ENCODE results near the gene PTPRN2. TPM values are rescaled to one million over a fixed set of nuclear protein-coding genes. Genes with fewer than 3 reads are reported as not detected.

PTPRN2 gene
- total and polyA plus RNA-seq, 8 donors, result 12.2 to 49.2 (median 31.8) TPM

DNA sequence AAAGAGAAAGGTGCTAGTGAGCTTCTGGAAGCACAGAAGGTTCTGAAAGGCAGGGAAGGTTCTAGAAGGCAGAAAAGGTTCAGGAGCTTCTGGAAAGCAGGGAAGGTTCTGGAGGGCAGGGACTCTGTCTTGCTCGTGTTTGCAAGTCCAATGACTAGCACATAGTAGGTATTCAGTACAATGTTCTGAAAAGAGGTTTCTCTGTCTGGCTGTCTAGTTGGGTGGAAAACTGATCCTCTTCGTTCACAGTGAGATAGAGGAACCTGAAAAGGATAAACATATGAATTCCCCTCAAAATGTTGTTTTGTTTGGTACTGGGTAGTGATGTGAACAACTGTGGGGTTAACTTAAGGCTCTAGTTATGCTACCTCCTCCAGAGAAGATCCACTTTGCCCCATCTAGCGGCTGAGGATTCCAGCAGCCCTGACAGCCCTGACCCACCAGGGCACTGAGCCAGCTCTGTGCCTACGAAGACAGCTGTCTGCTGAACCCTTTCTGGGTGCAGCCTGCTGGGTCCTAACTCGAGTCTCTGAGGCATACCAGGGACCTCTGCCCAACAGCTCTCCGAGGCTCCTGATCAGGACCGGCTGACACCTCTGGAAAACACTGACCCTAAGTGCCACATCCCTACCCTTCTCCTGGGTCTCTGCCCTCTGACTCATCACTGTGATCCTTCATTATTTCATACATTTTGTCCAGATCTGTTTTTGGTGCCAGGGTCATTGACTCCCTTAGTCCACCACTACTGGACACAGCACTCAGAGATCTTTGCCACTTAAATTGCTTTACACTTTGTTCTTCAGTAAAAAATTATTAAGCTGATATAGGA lies 15.4 kb downstream of the PTPRN2 start:
- H3K27me3 ChIP-seq, result no peaks in the 10 kb centered on the region
- intact Hi-C loops (cut with DNase I), result no loop called here
- ATAC-seq (peak; percentile 39 to 70 (median 64)), FAIRE-seq (no peak), DNase-seq (peak in 2 of 6 donors; percentile 39 to 48)
- H3K36me3 ChIP-seq, result no peaks in the 10 kb centered on the region
- TF ChIP-seq, protein P1, sequence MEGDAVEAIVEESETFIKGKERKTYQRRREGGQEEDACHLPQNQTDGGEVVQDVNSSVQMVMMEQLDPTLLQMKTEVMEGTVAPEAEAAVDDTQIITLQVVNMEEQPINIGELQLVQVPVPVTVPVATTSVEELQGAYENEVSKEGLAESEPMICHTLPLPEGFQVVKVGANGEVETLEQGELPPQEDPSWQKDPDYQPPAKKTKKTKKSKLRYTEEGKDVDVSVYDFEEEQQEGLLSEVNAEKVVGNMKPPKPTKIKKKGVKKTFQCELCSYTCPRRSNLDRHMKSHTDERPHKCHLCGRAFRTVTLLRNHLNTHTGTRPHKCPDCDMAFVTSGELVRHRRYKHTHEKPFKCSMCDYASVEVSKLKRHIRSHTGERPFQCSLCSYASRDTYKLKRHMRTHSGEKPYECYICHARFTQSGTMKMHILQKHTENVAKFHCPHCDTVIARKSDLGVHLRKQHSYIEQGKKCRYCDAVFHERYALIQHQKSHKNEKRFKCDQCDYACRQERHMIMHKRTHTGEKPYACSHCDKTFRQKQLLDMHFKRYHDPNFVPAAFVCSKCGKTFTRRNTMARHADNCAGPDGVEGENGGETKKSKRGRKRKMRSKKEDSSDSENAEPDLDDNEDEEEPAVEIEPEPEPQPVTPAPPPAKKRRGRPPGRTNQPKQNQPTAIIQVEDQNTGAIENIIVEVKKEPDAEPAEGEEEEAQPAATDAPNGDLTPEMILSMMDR (IDR thresholded peaks at IDR 0.05), result no peak
- no peaks in the 10 kb centered on the region for H3K9me3 ChIP-seq
- no peak overlapping the region for H3K4me3 ChIP-seq
- H3K27ac ChIP-seq, result no peak overlapping the region
- WGBS, 2 donors, result 20 to 28% methylated on average over 7 of the region's 7 CpGs
- H3K4me1 ChIP-seq, result peaks cover 0 to 11% (median 6%) of the 10 kb centered on the region in 3 donors

GRCh38 chr7:158570449-158571170 lies 17.0 kb downstream of the PTPRN2 start:
- no peak for ATAC-seq
- WGBS, 2 donors, result 88 to 91% methylated on average over 44 of the region's 44 CpGs
- DNase-seq, result no peak
- Histone ChIP-seq H3K9me3 (no peaks in the 10 kb centered on the region), H3K4me1 (peaks cover 0 to 21% (median 18%) of the 10 kb centered on the region in 3 donors), H3K27me3 (no peaks in the 10 kb centered on the region), H3K4me3 (no peak overlapping the region), H3K36me3 (no peaks in the 10 kb centered on the region), H3K27ac (no peak overlapping the region)
- FAIRE-seq, result no peak
- TF ChIP-seq, protein P1 (IDR thresholded peaks at IDR 0.05), result no peak
- intact Hi-C loops (cut with DNase I), result no loop called here

DNA sequence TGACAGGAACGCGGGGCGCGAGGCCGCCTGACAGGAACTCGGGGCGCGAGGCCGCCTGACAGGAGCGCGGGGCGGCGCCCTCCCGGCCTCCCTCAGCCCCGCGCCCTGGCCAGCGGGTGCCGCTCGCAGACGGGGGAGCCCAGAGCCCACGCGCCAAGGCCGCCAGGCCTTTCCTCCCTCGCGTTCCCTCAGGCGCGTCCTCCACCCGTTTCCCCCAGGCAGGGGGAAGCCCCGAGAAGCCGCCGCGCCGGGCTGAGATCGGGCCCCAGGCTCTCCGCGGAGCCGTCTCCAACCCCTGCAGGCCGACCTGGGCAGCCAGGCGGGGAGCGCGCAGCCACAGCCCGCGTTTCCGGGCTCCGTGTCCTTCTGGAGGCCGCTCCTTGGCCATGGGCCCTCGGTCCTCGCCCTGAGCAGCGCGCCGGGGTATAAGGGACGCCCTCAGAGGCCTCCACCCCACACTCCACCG lies 17.7 kb downstream of the PTPRN2 start:
- WGBS, 2 donors, result 62% methylated on average over 45 to 53 of the region's 53 CpGs
- H3K4me1 ChIP-seq, result peaks cover 0 to 25% (median 21%) of the 10 kb centered on the region in 3 donors
- H3K27me3 ChIP-seq, result no peaks in the 10 kb centered on the region
- DNase-seq (no peak), FAIRE-seq (no peak), ATAC-seq (peak in 1 of 4 donors; percentile 53)
- no peaks in the 10 kb centered on the region for H3K36me3 ChIP-seq
- H3K9me3 ChIP-seq, result no peaks in the 10 kb centered on the region
- intact Hi-C loops (cut with DNase I), result no loop called here
- no peak overlapping the region for H3K27ac ChIP-seq
- H3K4me3 ChIP-seq, result no peak overlapping the region
- TF ChIP-seq, protein P1 (IDR thresholded peaks at IDR 0.05), result no peak

DNA sequence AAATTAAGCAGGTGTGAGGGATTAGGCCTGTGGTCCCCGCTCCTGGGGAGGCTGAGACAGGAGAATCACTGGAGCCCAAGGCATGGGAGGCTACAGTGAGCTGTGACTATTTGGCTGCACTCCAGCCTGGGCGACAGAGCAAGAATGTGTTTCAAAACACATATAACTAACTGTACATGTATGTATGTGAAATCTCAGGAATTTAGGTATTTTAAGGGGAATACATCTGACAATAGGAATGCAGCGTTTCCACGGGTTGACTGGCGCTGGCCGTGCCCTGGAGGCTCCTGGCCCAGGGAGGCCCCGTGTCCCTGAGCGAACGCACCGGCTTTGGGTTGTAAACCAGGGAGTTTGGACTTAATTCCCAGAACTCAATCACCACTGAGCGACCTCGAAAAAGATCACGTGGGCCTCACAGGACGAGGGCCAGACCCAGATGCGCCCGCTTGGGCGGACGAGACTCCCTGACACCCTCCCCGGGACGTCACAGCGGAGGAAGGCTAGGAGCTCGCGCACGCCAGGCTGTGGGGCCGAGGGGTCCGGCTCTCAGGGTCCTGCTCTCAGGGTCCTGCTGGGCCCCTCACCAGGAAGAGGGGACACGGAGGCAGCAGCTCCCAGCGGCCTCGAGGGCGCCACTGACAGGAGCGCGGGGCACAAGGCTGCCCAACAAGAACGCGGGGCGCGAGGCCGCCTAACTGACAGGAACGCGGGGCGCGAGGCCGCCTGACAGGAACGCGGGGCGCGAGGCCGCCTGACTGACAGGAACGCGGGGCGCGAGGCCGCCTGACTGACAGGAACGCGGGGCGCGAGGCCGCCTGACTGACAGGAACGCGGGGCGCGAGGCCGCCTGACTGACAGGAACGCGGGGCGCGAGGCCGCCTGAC lies 18.4 kb downstream of the PTPRN2 start:
- ATAC-seq, result no peak
- no peaks in the 10 kb centered on the region for H3K27me3 ChIP-seq
- no peak for DNase-seq

More for the DNA sequence above, 18.4 kb downstream of the PTPRN2 start:
- H3K4me1 ChIP-seq, result peaks cover 0 to 26% (median 21%) of the 10 kb centered on the region in 3 donors
- TF ChIP-seq, protein P1 (IDR thresholded peaks at IDR 0.05), result no peak
- H3K4me3 ChIP-seq, result no peak overlapping the region
- H3K9me3 ChIP-seq, result no peaks in the 10 kb centered on the region
- no peak for FAIRE-seq
- H3K27ac ChIP-seq, result peak overlapping the region in 1 of 4 donors; percentile 8
- H3K36me3 ChIP-seq, result no peaks in the 10 kb centered on the region
- 72 to 77% methylated on average over 50 to 64 of the region's 67 CpGs for WGBS, 2 donors
- intact Hi-C loops (cut with DNase I), result no loop called here
